SU-DHL-6 (cell line): ENCODE data around the gene ANKRD18B.

Experiments
- CTCF ChIP-seq: fragments of 200-600 bp; sonication (generic); IDR thresholded peaks from one replicate; pipeline ENCODE4 v1.5.1; 2017; ENCODE audit warnings: antibody characterized with exemption, mild to moderate bottlenecking, low read length, moderate library complexity; ENCODE audit not compliant: insufficient read depth, poor library complexity, severe bottlenecking
- EZH2phosphoT487 ChIP-seq: fragments of 200-600 bp; sonication (generic), shearing (Covaris generic); conservative IDR thresholded peaks from 2 replicates; pipeline ENCODE4 v1.6.1; 2018; ENCODE audit warnings: mild to moderate bottlenecking, antibody characterized with exemption, low read length, moderate library complexity, mixed read lengths

GRCh38 chr9:33498387-33498786 lies 25.7 kb upstream of the ANKRD18B start:
- TF ChIP-seq CTCF (no peak), EZH2phosphoT487 (no peak)
